ENCODE results near the gene ENO4. TPM values are rescaled to one million over a fixed set of nuclear protein-coding genes. Genes with fewer than 3 reads are reported as not detected.

ENO4 gene
- total RNA-seq, 1 experiment from 2014 or later = 0.42 TPM

- no peak for TF ChIP-seq ZNF532 (CRISPR knock-in tag; IDR thresholded peaks at IDR 0.05; ENCODE audit: borderline replicate concordance)
Observed at GRCh38 chr10:116864436-116864835, 15.1 kb downstream of the ENO4 start (continued).

- no peak overlapping the region for H3K4me3 Mint-ChIP-seq
- ATAC-seq (no peak), DNase-seq (ENCODE audit: low spot score) (no peak)
- TF ChIP-seq CDX4 (CRISPR knock-in tag; IDR thresholded peaks at IDR 0.05; ENCODE audit: borderline replicate concordance) (no peak), SOX15 (CRISPR knock-in tag; IDR thresholded peaks at IDR 0.05) (no peak), NFE2L1 (CRISPR knock-in tag; IDR thresholded peaks at IDR 0.05) (no peak), NR1H2 (CRISPR knock-in tag; IDR thresholded peaks at IDR 0.05) (no peak), OVOL2 (CRISPR knock-in tag; IDR thresholded peaks at IDR 0.05; ENCODE audit: borderline replicate concordance) (no peak), PRDM15 (CRISPR knock-in tag; IDR thresholded peaks at IDR 0.05) (no peak), ETV6 (CRISPR knock-in tag; IDR thresholded peaks at IDR 0.05) (no peak), ZNF138 (CRISPR knock-in tag; conservative IDR thresholded peaks at IDR 0.05) (no peak), NFYB (CRISPR knock-in tag; conservative IDR thresholded peaks at IDR 0.05; ENCODE audit: low read depth) (no peak), CBFB (CRISPR knock-in tag; IDR thresholded peaks at IDR 0.05; ENCODE audit: low read depth) (no peak), ZNF396 (CRISPR knock-in tag; IDR thresholded peaks at IDR 0.05; ENCODE audit: borderline replicate concordance) (no peak)
- CTCF ChIA-PET = no interaction called here
- H3K27me3 Mint-ChIP-seq (ENCODE audit: low read depth) = no peaks in the 10 kb centered on the region
- POLR2A ChIA-PET = no interaction called here
- H3K36me3 Mint-ChIP-seq = peaks cover 2% of the 10 kb centered on the region; the same call in 1 of the 2 replicates
- H3K9me3 Mint-ChIP-seq = no peaks in the 10 kb centered on the region
- peaks cover 20% of the 10 kb centered on the region for H3K4me1 Mint-ChIP-seq
- H3K27ac Mint-ChIP-seq = no peak overlapping the region
Observed at GRCh38 chr10:116866066-116866465, 16.8 kb downstream of the ENO4 start.

GRCh38 chr10:116866987-116867595, 17.8 kb downstream of the ENO4 start:
- peaks cover 4% of the 10 kb centered on the region for H3K9me3 Mint-ChIP-seq
- POLR2A ChIA-PET = no interaction called here
- peaks cover 21% of the 10 kb centered on the region for H3K4me1 Mint-ChIP-seq
- peaks cover 5% of the 10 kb centered on the region for H3K36me3 Mint-ChIP-seq
- H3K27ac Mint-ChIP-seq = no peak overlapping the region
- no peak overlapping the region for H3K4me3 Mint-ChIP-seq
- CTCF ChIA-PET = interaction anchor here (0.7 kb wide), 1 partner anchor 268 kb away, joined by 4 read pairs; no protein-coding TSS in a partner anchor
- ATAC-seq (no peak), DNase-seq (ENCODE audit: low spot score) (no peak)
- no peaks in the 10 kb centered on the region for H3K27me3 Mint-ChIP-seq (ENCODE audit: low read depth)
- no peak for TF ChIP-seq JUN (CRISPR knock-in tag; IDR thresholded peaks at IDR 0.05)
- TF ChIP-seq NFATC4 (CRISPR knock-in tag; IDR thresholded peaks at IDR 0.05) = no peak
- TF ChIP-seq NR2C2 (CRISPR knock-in tag; IDR thresholded peaks at IDR 0.05) = no peak
- TF ChIP-seq HMGXB4 (CRISPR knock-in tag; IDR thresholded peaks at IDR 0.05) = no peak
- TF ChIP-seq FOXJ3 (CRISPR knock-in tag; IDR thresholded peaks at IDR 0.05; ENCODE audit: borderline replicate concordance) = no peak

Measured in WTC11 (cell line).